Suprapubic skin (tissue), 4 donors: ENCODE measurements around the gene RBM22. TPM values are rescaled to one million over a fixed set of nuclear protein-coding genes. Genes with fewer than 3 reads are reported as not detected.

Source experiments
- DNase-seq, 2 donors: peaks; one replicate each; pipeline ENCODE4 v3.0.0-alpha.2; 2019; ENCODE audit warnings: low spot score in 2 of 2
- H3K27ac ChIP-seq: fragments of 200-600 bp; sonication (generic); one replicate; pipeline ENCODE4 v1.5.1; 2019
- H3K27me3 ChIP-seq: fragments of 200-600 bp; sonication (generic); one replicate; pipeline ENCODE4 v1.5.1; 2019
- H3K36me3 ChIP-seq: fragments of 200-600 bp; sonication (generic); one replicate; pipeline ENCODE4 v1.5.1; 2019
- H3K4me1 ChIP-seq: fragments of 200-600 bp; sonication (generic); one replicate; pipeline ENCODE4 v1.5.1; 2019
- H3K4me3 ChIP-seq: fragments of 200-600 bp; sonication (generic); one replicate; pipeline ENCODE4 v1.5.1; 2019; ENCODE audit warnings: mild to moderate bottlenecking
- H3K9me3 ChIP-seq: fragments of 200-600 bp; sonication (generic); one replicate; pipeline ENCODE4 v1.5.1; 2019
- CTCF ChIP-seq, 2 donors: fragments of 200-600 bp in 1 of 2; fragments of 450-650 bp in 1 of 2; sonication (generic) in 1 of 2; IDR thresholded peaks; one replicate each; pipeline ENCODE4 v1.5.1; 2016 to 2019; ENCODE audit warnings: antibody characterized with exemption in 2 of 2, mild to moderate bottlenecking in 1 of 2, moderate library complexity in 1 of 2
- EP300 ChIP-seq: sonication (generic); formaldehyde crosslinking; IDR thresholded peaks from one replicate; pipeline ENCODE4 v1.6.1; 2017; ENCODE audit warnings: antibody characterized with exemption
- POLR2A ChIP-seq, 2 donors: fragments of 450-650 bp; IDR thresholded peaks; one replicate each; pipeline ENCODE4 v1.6.1; 2017; ENCODE audit warnings: antibody characterized with exemption in 2 of 2, mild to moderate bottlenecking in 2 of 2, moderate library complexity in 2 of 2
- POLR2AphosphoS5 ChIP-seq, 3 donors: sonication (generic); formaldehyde crosslinking; IDR thresholded peaks; one replicate each; pipeline ENCODE4 v1.6.1; 2017; ENCODE audit warnings: antibody characterized with exemption in 3 of 3
- WGBS: methylation state at CpG from one replicate; pipeline ENCODE4 v1.1.5; 2018; 5-methylcytosine and 5-hydroxymethylcytosine counted together
- total RNA-seq, 4 donors: library from RNA; depleted of rRNA; stranded (reverse); fragments of >200 nt; gene quantifications; one replicate each; pipeline ENCODE4 v1.1.0, GENCODE V29; 2016

The RBM22 gene
- total RNA-seq, 4 donors from 2014 or later, result 30.1 to 63.9 (median 43.8) TPM

- no peak for DNase-seq
- H3K4me1 ChIP-seq, result peaks cover 59% of the 10 kb centered on the region
- H3K27me3 ChIP-seq, result no peaks in the 10 kb centered on the region
- H3K9me3 ChIP-seq, result no peaks in the 10 kb centered on the region
- 82% methylated on average over 4 of the region's 4 CpGs for WGBS
- no peak overlapping the region for H3K4me3 ChIP-seq
- H3K36me3 ChIP-seq, result peaks cover 23% of the 10 kb centered on the region
- no peak overlapping the region for H3K27ac ChIP-seq
- no peak for TF ChIP-seq POLR2AphosphoS5 (IDR thresholded peaks at IDR 0.05)
- TF ChIP-seq POLR2A (IDR thresholded peaks at IDR 0.05), result no peak
- TF ChIP-seq CTCF (IDR thresholded peaks at IDR 0.05), result no peak
- TF ChIP-seq EP300, result no peak
These were observed 55.7 kb downstream of the RBM22 start for GRCh38 chr5:150645070-150645700.

GRCh38 chr5:150644514-150644913, 56.3 kb downstream of the RBM22 start:
- TF ChIP-seq POLR2AphosphoS5 (IDR thresholded peaks at IDR 0.05), result no peak
- no peak for TF ChIP-seq POLR2A (IDR thresholded peaks at IDR 0.05)
- TF ChIP-seq EP300, result no peak
- TF ChIP-seq CTCF (IDR thresholded peaks at IDR 0.05), result no peak
- 58% methylated on average over 2 of the region's 2 CpGs for WGBS
- H3K27ac ChIP-seq, result no peak overlapping the region
- no peak overlapping the region for H3K4me3 ChIP-seq
- peaks cover 16% of the 10 kb centered on the region for H3K36me3 ChIP-seq
- H3K4me1 ChIP-seq, result peaks cover 65% of the 10 kb centered on the region
- H3K27me3 ChIP-seq, result no peaks in the 10 kb centered on the region
- H3K9me3 ChIP-seq, result no peaks in the 10 kb centered on the region
- no peak for DNase-seq

- Histone ChIP-seq H3K36me3 (peaks cover 12% of the 10 kb centered on the region), H3K4me3 (no peak overlapping the region), H3K9me3 (no peaks in the 10 kb centered on the region), H3K27ac (no peak overlapping the region), H3K4me1 (peaks cover 70% of the 10 kb centered on the region), H3K27me3 (no peaks in the 10 kb centered on the region)
- no peak for DNase-seq
- WGBS, result 61% methylated on average over 5 of the region's 5 CpGs
- TF ChIP-seq CTCF (IDR thresholded peaks at IDR 0.05) (no peak), EP300 (no peak), POLR2AphosphoS5 (IDR thresholded peaks at IDR 0.05) (no peak), POLR2A (IDR thresholded peaks at IDR 0.05) (no peak)
These were observed 56.8 kb downstream of the RBM22 start for GRCh38 chr5:150644058-150644457.

- 87% methylated on average over 12 of the region's 12 CpGs for WGBS
These were observed 57.7 kb downstream of the RBM22 start for GRCh38 chr5:150642991-150643710.

More at GRCh38 chr5:150642991-150643710, 57.7 kb downstream of the RBM22 start:
- Histone ChIP-seq H3K27me3 (no peaks in the 10 kb centered on the region), H3K27ac (peak overlapping the region; percentile 27), H3K36me3 (peaks cover 4% of the 10 kb centered on the region), H3K4me3 (no peak overlapping the region), H3K9me3 (no peaks in the 10 kb centered on the region), H3K4me1 (peaks cover 77% of the 10 kb centered on the region)
- TF ChIP-seq CTCF (IDR thresholded peaks at IDR 0.05) (no peak), EP300 (no peak), POLR2AphosphoS5 (IDR thresholded peaks at IDR 0.05) (no peak), POLR2A (IDR thresholded peaks at IDR 0.05) (no peak)
- DNase-seq, result no peak
